ENCODE results near the gene ADPRM. TPM values are rescaled to one million over a fixed set of nuclear protein-coding genes. Genes with fewer than 3 reads are reported as not detected.

ADPRM gene
- polyA plus RNA-seq, 1 experiment, result 15.1 TPM

- ChIA-PET POLR2A (no interaction called here), CTCF (interaction anchor here (0.5 to 3.3 kb wide), 5 partner anchors 9 to 107 kb away, joined by 5 to 32 read pairs (median 8); partner anchors contain the start of gene TMEM220)
- H3K27me3 ChIP-seq (ENCODE audit: control insufficient read depth, insufficient read depth, low read length), result peaks cover 14% of the 10 kb centered on the region
- DNase-seq (ENCODE audit: low read depth, low spot score), result no peak
- no peaks in the 10 kb centered on the region for H3K9me3 ChIP-seq (ENCODE audit: control insufficient read depth, insufficient read depth, low read length)
- no peak overlapping the region for H3K4me3 ChIP-seq (ENCODE audit: low read depth, low read length)
- TF ChIP-seq CTCF (IDR thresholded peaks at IDR 0.05; ENCODE audit: low read depth, low read length), result no peak
- H3K27ac ChIP-seq (ENCODE audit: low read depth, low read length), result no peak overlapping the region
These were observed 41.3 kb downstream of the ADPRM start for GRCh38 chr17:10738521-10739258.

- no peaks in the 10 kb centered on the region for H3K9me3 ChIP-seq (ENCODE audit: control insufficient read depth, insufficient read depth, low read length)
- ChIA-PET CTCF (interaction anchor here (0.5 to 2.3 kb wide), 3 partner anchors 10 to 105 kb away, joined by 5 to 8 read pairs (median 6); partner anchors contain the start of gene TMEM220), POLR2A (no interaction called here)
- DNase-seq (ENCODE audit: low read depth, low spot score), result no peak
- no peak overlapping the region for H3K4me3 ChIP-seq (ENCODE audit: low read depth, low read length)
- no peak for TF ChIP-seq CTCF (IDR thresholded peaks at IDR 0.05; ENCODE audit: low read depth, low read length)
- peaks cover 14% of the 10 kb centered on the region for H3K27me3 ChIP-seq (ENCODE audit: control insufficient read depth, insufficient read depth, low read length)
- H3K27ac ChIP-seq (ENCODE audit: low read depth, low read length), result no peak overlapping the region
These were observed 42.0 kb downstream of the ADPRM start for GRCh38 chr17:10739386-10739785.

- H3K9me3 ChIP-seq (ENCODE audit: control insufficient read depth, insufficient read depth, low read length), result no peaks in the 10 kb centered on the region
- no peak overlapping the region for H3K27ac ChIP-seq (ENCODE audit: low read depth, low read length)
- H3K4me3 ChIP-seq (ENCODE audit: low read depth, low read length), result no peak overlapping the region
- no peak for TF ChIP-seq CTCF (IDR thresholded peaks at IDR 0.05; ENCODE audit: low read depth, low read length)
- ChIA-PET POLR2A (no interaction called here), CTCF (interaction anchor here (1.4 to 2.6 kb wide), 2 partner anchors 95 to 103 kb away, joined by 4 to 9 read pairs; no protein-coding TSS in a partner anchor)
- peaks cover 17% of the 10 kb centered on the region for H3K27me3 ChIP-seq (ENCODE audit: control insufficient read depth, insufficient read depth, low read length)
- DNase-seq (ENCODE audit: low read depth, low spot score), result no peak
These were observed 44.2 kb downstream of the ADPRM start for GRCh38 chr17:10741416-10742135.

- Histone ChIP-seq H3K9me3 (ENCODE audit: control insufficient read depth, insufficient read depth, low read length) (no peaks in the 10 kb centered on the region), H3K27ac (ENCODE audit: low read depth, low read length) (no peak overlapping the region), H3K4me3 (ENCODE audit: low read depth, low read length) (no peak overlapping the region), H3K27me3 (ENCODE audit: control insufficient read depth, insufficient read depth, low read length) (peaks cover 16% of the 10 kb centered on the region)
- CTCF ChIA-PET, result interaction anchor here (1.4 to 2.6 kb wide), 2 partner anchors 96 to 102 kb away, joined by 4 to 9 read pairs; no protein-coding TSS in a partner anchor
- POLR2A ChIA-PET, result no interaction called here
- TF ChIP-seq CTCF (IDR thresholded peaks at IDR 0.05; ENCODE audit: low read depth, low read length), result no peak
- DNase-seq (ENCODE audit: low read depth, low spot score), result no peak
These were observed 45.0 kb downstream of the ADPRM start for GRCh38 chr17:10742431-10742830.
